Mucosa of gallbladder (tissue), 1 donor: Measurements from ENCODE around the gene THSD4. TPM values are rescaled to one million over a fixed set of nuclear protein-coding genes. Genes with fewer than 3 reads are reported as not detected.
"Not testable (repeated sequence)": the region's sequence is repeated elsewhere in the genome, so short reads cannot be mapped to it uniquely, and the experiment has no call there.

ENCODE experiments used
- DNase-seq: peaks from one replicate; pipeline ENCODE4 v3.0.0-alpha.2; 2020; ENCODE audit warnings: low spot score
- total RNA-seq: library from RNA; stranded (reverse); gene quantifications from one replicate; pipeline ENCODE4 v1.2.1, GENCODE V29; 2021
- donor health status: DM: no; HTN: no; CAD: no.

Gene THSD4
- total RNA-seq, 1 donor from 2014 or later, result 71.2 TPM

GRCh38 chr15:71291723-71292122 is 176.5 kb downstream of the THSD4 start:
- DNase-seq, result no peak

- no peak for DNase-seq
These were observed 178.5 kb downstream of the THSD4 start for GRCh38 chr15:71293723-71294122.

GRCh38 chr15:71294251-71294910 is 179.1 kb downstream of the THSD4 start:
- no peak for DNase-seq

- DNase-seq, result no peak
These were observed 179.8 kb downstream of the THSD4 start for GRCh38 chr15:71294911-71295602.

- DNase-seq, result no peak
These were observed 180.5 kb downstream of the THSD4 start for GRCh38 chr15:71295603-71296314.

GRCh38 chr15:71296315-71296679 is 181.0 kb downstream of the THSD4 start:
- no peak for DNase-seq

GRCh38 chr15:71301958-71302621 is 186.8 kb downstream of the THSD4 start:
- no peak for DNase-seq

- DNase-seq, result no peak
These were observed 187.7 kb downstream of the THSD4 start for GRCh38 chr15:71302861-71303410.

GRCh38 chr15:71303977-71304376 is 188.7 kb downstream of the THSD4 start:
- no peak for DNase-seq

GRCh38 chr15:71304681-71305080 is 189.4 kb downstream of the THSD4 start:
- DNase-seq, result no peak

- DNase-seq, result no peak
These were observed 191.3 kb downstream of the THSD4 start for GRCh38 chr15:71306538-71306937.

- DNase-seq, result no peak
These were observed 197.0 kb downstream of the THSD4 start for GRCh38 chr15:71312194-71312708.

GRCh38 chr15:71312731-71313460 is 197.6 kb downstream of the THSD4 start:
- no peak for DNase-seq

- no peak for DNase-seq
These were observed 198.5 kb downstream of the THSD4 start for GRCh38 chr15:71313806-71314205.

- no peak for DNase-seq
These were observed 199.8 kb downstream of the THSD4 start for GRCh38 chr15:71314956-71315537.

- DNase-seq, result no peak
These were observed 201.6 kb downstream of the THSD4 start for GRCh38 chr15:71316911-71317310.

- not testable (repeated sequence) for DNase-seq
These were observed 204.2 kb downstream of the THSD4 start for GRCh38 chr15:71319424-71319823.

- DNase-seq, result no peak
These were observed 204.7 kb downstream of the THSD4 start for GRCh38 chr15:71319935-71320334.

GRCh38 chr15:71323082-71323481 is 207.8 kb downstream of the THSD4 start:
- DNase-seq, result no peak

GRCh38 chr15:71323584-71323983 is 208.3 kb downstream of the THSD4 start:
- DNase-seq, result no peak

- DNase-seq, result no peak
These were observed 210.2 kb downstream of the THSD4 start for GRCh38 chr15:71325481-71325880.
